CD4-positive, alpha-beta T cell treated with Interleukin-17A for 1 hour (primary cell): ENCODE results near the gene FAM47E.
A peak's percentile ranks its signal among the peaks of the same experiment; 100 is the strongest.
"Not testable (repeated sequence)": the region's sequence is repeated elsewhere in the genome, so short reads cannot be mapped to it uniquely, and the experiment has no call there.

Experiments
- DNase-seq: peaks from one replicate; pipeline ENCODE4 v3.0.0-alpha.2; 2020

Gene FAM47E

GRCh38 chr4:76271248-76271647, 19.7 kb downstream of the FAM47E start:
- no peak for DNase-seq

DNA sequence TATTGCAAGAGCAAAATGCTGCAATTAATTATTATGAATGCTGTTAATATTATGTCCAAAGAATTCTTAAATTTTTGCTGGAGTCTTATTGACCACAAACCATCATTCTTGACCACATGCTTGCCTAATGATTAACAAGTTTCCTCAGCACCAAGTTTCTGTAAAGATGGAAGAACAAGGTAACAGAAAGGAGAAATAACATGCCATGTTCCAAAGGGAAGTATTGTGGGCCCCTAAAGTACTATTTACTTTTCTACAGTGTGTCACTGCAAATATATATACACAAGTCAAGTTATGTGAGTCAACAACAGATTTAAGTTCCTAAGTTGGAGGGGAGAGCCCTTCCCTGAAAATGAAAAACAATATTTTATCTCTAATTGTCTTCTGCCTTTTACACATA, 20.6 kb downstream of the FAM47E start:
- no peak for DNase-seq

- DNase-seq: no peak
Measured at GRCh38 chr4:76272582-76272981, 21.1 kb downstream of the FAM47E start.

DNA sequence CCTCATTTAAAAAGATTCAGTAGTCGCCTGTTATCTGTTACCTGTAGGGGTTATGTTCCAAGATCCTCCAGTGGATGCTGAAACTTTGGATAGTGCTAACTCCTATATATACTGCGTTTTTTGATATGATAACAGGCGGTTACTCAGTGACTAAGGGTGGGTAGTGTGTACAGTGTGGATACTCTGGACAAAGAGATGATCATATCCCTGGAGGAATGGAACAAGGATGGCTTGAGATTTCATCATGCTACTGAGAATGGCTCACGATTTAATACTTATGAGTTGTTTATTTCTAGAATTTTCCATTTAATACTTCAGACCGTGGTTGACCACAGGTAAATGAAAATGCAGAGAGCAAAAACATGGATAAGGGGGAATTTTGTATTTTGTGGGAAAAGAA, 21.5 kb downstream of the FAM47E start:
- DNase-seq: no peak

GRCh38 chr4:76275486-76276124, 24.1 kb downstream of the FAM47E start:
- no peak for DNase-seq

DNA sequence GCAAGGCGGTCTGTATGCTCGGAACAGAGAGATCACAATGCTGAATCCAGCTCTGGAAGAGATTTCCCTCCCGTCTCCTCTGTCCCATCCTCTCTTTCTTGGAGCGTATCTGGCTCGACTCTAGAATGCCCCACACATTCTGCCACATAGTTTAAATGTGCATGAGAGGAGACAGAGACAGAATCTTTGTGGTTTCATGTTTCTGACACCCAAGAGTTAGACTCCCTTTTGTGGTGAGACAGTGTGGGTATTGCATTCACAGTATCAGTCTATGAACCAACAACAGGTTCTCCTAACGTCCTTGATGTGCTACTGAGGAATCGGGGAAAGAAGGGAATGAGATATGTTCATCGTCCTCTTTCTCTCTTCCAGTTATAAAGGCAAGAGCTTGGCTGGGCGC, 25.3 kb downstream of the FAM47E start:
- no peak for DNase-seq

- DNase-seq: no peak
Measured at GRCh38 chr4:76277667-76278066, 26.1 kb downstream of the FAM47E start.

GRCh38 chr4:76278583-76278982, 27.1 kb downstream of the FAM47E start:
- no peak for DNase-seq

DNA sequence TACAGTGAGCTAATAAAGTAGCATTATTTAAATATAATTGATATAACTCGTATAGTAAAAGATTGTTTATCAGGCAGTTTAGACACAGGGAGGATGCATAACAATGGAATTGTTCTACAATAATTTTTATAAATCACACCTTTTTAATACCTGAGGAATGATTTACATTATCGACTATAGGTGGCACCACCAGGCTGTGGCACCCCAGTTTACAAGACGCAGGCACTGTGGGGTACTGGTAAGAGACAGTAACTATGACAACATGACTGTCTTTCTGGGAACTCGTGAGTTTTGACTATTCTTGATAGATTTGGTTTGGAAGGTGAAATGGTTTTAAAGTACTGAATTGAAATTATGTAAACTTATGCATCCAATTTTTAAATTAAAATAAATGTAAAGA, 27.9 kb downstream of the FAM47E start:
- peak; percentile 47 for DNase-seq

GRCh38 chr4:76280488-76281441, 29.2 kb downstream of the FAM47E start:
- no peak for DNase-seq

- not testable (repeated sequence) for DNase-seq
Measured at GRCh38 chr4:76281594-76281993, 30.1 kb downstream of the FAM47E start.

DNA sequence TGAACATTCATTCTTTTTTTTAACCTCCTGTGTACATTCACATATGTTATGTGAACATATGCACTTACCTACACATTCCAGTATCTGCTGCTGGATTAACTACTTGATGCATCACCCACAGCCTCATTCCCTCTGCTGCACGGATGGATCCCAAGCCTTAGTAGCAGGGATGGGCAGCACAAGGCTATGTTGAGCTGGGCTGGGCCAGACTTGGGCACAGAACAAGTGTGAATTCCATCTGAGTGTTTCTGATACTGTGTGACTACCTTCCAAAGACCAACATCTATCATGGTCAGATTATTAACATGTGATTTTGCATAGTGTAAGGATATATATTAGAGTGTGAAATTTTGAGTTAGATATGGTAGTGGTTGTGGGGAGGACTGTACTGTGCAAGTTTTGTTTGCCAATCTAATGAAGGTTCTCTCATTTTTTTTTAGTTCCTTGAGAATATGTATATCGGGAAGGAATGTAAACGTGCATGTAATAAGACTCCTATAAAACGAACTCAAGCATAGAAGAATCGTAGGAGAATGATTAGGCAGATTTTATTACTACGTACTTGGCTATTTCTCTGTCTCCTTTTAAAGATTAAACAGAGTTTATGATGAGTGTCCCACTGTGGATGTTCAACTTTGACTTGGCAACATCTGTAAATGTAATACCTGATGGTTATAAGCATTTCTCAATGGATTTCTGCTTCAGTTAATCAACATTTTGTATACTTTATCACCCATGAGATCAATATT, 31.6 kb downstream of the FAM47E start:
- no peak for DNase-seq

DNA sequence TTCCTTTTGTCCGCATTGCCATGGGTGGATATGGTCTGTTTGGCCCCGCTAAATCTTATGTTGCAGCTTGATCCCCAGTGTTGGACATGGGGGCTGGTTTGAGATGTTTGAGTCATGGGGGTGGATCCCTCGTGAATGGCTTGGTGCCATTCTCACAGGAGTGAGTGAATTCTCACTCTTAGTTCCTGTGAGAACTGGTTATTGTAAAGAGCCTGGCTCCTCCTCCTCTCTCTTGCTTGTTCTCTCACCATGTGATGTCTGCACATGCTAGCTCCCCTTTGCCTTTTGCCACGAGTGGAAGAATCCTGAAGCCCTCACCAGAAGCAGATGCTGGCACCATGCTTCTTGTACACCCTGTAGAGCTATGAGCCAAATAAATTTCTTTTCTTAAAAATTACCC, 32.4 kb downstream of the FAM47E start:
- no peak for DNase-seq

- DNase-seq: not testable (repeated sequence)
Measured at GRCh38 chr4:76287811-76288210, 36.3 kb downstream of the FAM47E start.

DNA sequence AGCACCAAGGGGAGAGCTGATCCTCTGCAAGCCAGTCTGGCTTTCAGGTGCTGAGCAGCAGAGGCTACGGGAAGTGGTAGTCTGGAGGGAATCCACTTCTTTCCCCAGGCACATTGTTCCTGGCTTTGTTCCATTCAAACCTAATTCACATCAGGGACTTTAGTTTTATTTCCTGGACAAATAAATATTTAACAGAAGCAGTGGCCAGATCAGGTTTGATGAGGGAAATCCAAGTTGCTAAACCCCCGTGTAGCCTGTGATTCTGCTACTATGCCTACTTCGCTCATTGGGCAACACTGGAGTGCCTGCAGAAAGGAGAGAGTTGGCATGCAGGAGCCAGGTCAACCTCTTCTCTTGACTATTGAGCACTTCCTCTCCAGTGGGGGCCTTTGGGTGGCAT, 41.2 kb downstream of the FAM47E start:
- no peak for DNase-seq

DNA sequence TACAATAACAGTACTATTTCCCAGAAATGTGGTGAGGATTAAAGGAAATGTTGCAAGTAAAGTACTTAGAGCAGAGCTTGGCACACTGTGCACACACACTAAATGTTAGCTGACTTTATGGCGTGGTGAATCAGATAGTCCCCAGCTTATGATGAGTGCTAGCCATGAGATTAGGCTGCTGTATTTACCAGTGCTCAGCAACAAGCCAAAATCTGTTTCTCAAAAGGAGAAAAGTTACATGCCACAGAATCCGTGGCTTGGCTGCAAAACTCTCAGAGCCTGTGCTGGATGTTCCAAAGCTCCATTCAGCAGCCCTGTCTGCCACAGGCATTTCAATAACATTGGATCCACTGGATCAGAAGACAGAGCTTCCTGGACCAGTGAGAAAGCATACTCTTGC, 42.3 kb downstream of the FAM47E start:
- DNase-seq: no peak

DNA sequence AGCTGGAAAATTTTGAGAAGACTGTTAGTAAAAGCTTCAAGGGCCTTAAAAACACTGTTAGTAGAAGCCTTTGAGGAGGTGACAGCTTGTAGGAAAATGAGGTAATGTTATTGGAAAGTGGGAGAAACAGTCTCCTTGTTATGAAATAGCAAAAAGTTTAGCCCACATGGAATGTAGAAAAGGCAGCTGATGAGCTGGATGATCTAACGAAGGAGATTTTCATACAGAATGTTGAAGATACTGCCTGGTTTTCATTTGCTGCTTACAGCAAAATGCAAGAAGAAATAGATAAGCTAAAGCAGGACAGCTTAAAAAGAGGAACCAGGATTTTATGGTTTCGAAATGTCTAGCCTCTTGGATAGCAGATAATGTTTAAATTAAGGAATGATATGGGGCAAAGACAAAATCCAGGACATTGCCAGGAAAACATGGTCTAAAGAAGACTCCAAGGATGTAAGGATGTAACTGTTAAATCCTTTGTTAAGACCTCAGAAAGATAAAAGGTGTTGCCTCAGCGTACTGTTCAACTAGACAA, 44.8 kb downstream of the FAM47E start:
- no peak for DNase-seq

- DNase-seq: no peak
Measured at GRCh38 chr4:76298227-76298626, 46.7 kb downstream of the FAM47E start.

DNA sequence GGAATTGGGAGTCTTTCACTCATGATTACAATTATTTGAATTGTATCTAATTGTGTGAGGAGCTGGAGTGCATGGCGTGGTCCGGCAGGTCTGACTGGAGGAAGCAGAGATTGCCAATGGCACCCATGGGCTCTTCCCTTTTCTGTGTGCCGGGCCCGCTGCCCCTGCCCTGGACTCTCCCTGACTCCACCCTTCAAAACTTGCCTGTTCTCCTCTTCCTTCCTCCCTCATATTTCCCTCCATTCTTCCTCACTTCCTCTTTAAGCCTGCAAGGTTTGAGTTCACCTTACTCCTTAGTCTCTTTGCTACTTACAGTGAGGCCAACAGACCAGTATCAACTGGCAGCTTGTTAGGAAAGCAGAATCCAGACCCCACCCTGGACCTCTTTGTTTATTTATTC, 48.5 kb downstream of the FAM47E start:
- DNase-seq: no peak

- no peak for DNase-seq
Measured at GRCh38 chr4:76301068-76301774, 49.7 kb downstream of the FAM47E start.

- DNase-seq: no peak
Measured at GRCh38 chr4:76301775-76302162, 50.2 kb downstream of the FAM47E start.

GRCh38 chr4:76302826-76303438, 51.4 kb downstream of the FAM47E start:
- DNase-seq: no peak
